ENCODE results near the gene NFASC.

GRCh38 chr1:205071801-205072200 is 201.1 kb downstream of the NFASC start:
- TF ChIP-seq CTCF (IDR thresholded peaks at IDR 0.05) (no peak), POLR2AphosphoS5 (IDR thresholded peaks at IDR 0.05) (no peak)
